HepG2 (cell line): ENCODE data around the gene VAT1L. TPM values are rescaled to one million over a fixed set of nuclear protein-coding genes. Genes with fewer than 3 reads are reported as not detected.

Experiments used
- ATAC-seq: fragments of 200-7000 bp; cut with Tn5 transposase; 3 replicates; pipeline ENCODE4 v1.9.1; 2020; ENCODE audit warnings: mild to moderate bottlenecking, moderate library complexity
- BruUV-seq: library from RNA; stranded (reverse); fragments of 400-500 nt; replicated peaks from 2 replicates; lab custom pipeline; 2021; lab: Mats Ljungman, UMichigan
- CTCF ChIA-PET: fragments of 300-600 bp; formaldehyde crosslinking; extraction: SDS; loops from one replicate; lab custom pipeline; 2021; ENCODE audit warnings: low total read pairs, inconsistent platforms, low intra/inter-chr PET ratio; lab: Yijun Ruan, JAX
- POLR2A ChIA-PET: fragments of 350-600 bp; sonication (Branson Sonifier 250); formaldehyde crosslinking; loops from one replicate; lab custom pipeline; 2020; ENCODE audit warnings: antibody characterized with exemption, inconsistent platforms; lab: Yijun Ruan, JAX
- DNase-seq: peaks from one replicate; pipeline ENCODE4 v3.0.0-alpha.2; 2015; ENCODE audit warnings: low spot score
- FAIRE-seq: peaks from 3 replicates; lab custom pipeline; 2011; peaks lifted over from hg19 to GRCh38; lab: Jason Lieb, UNC
- H2AFZ ChIP-seq: one replicate; pipeline ENCODE4 v1.6.1; 2011; ENCODE audit warnings: low read length, inconsistent platforms
- H3K27ac ChIP-seq: fragments of 300-600 bp; 3 replicates; pipeline ENCODE4 v1.8.0; 2011; ENCODE audit warnings: mixed run types, mild to moderate bottlenecking, mixed read lengths, low read length, inconsistent platforms; ENCODE audit not compliant: insufficient read depth; ENCODE audit errors: extremely low read length
- H3K27me3 ChIP-seq, 2 experiments: fragments of 200-600 bp in 1 of 2; 2 replicates in 1 of 2; 3 replicates in 1 of 2; pipeline versions ENCODE4 v1.6.0 to v1.8.0; 2011; ENCODE audit warnings: low read length in 2 of 2, mild to moderate bottlenecking in 2 of 2, moderate library complexity in 2 of 2, inconsistent platforms in 1 of 2; ENCODE audit not compliant: insufficient read depth in 2 of 2, control insufficient read depth in 1 of 2
- H3K36me3 ChIP-seq, 2 experiments: fragments of 200-600 bp in 1 of 2; replicated peaks in 1 of 2; 2 replicates in 1 of 2; 3 replicates in 1 of 2; pipeline versions ENCODE4 v1.5.1 to v1.8.0; 2011; ENCODE audit warnings: low read length in 2 of 2, inconsistent platforms in 1 of 2; ENCODE audit not compliant: insufficient read depth in 2 of 2, control insufficient read depth in 1 of 2
- H3K4me1 ChIP-seq: 2 replicates; pipeline ENCODE4 v1.5.1; 2012; ENCODE audit warnings: low read length, inconsistent platforms; ENCODE audit not compliant: insufficient read depth
- H3K4me2 ChIP-seq: 2 replicates; pipeline ENCODE4 v1.6.0; 2011; ENCODE audit warnings: low read depth, low read length, inconsistent platforms
- H3K4me3 ChIP-seq, 3 experiments: fragments of 200-600 bp in 1 of 3; sonication (generic), shearing (Covaris generic) in 1 of 3; replicated peaks in 1 of 3; 2 replicates each; pipeline ENCODE4 v1.5.1; 2011 to 2016; ENCODE audit warnings: low read length in 3 of 3, inconsistent platforms in 2 of 3, low read depth in 2 of 3, mild to moderate bottlenecking in 2 of 3, control low read depth in 1 of 3, mixed read lengths in 1 of 3; ENCODE audit not compliant: insufficient read depth in 1 of 3
- H3K79me2 ChIP-seq: one replicate; pipeline ENCODE4 v1.6.1; 2011; ENCODE audit warnings: low read length, inconsistent platforms; ENCODE audit not compliant: insufficient read depth
- H3K9ac ChIP-seq: 2 replicates; pipeline ENCODE4 v1.6.0; 2011; ENCODE audit warnings: mild to moderate bottlenecking, low read depth, low read length, inconsistent platforms; ENCODE audit not compliant: insufficient read depth
- H3K9me3 ChIP-seq: 2 replicates; pipeline ENCODE4 v1.5.1; 2012; ENCODE audit warnings: mild to moderate bottlenecking, low read length
- H4K20me1 ChIP-seq: 2 replicates; pipeline ENCODE4 v1.6.0; 2011; ENCODE audit warnings: inconsistent platforms, mild to moderate bottlenecking, low read length, moderate library complexity; ENCODE audit not compliant: insufficient read depth
- CCAR2 ChIP-seq: fragments of 200-400 bp; formaldehyde crosslinking; optimal IDR thresholded peaks from 2 replicates; pipeline ENCODE3; 2018; ENCODE audit warnings: low read depth, mild to moderate bottlenecking, low read length, moderate library complexity
- CREB3 ChIP-seq: sonication (generic); formaldehyde crosslinking; IDR thresholded peaks from 2 replicates; pipeline ENCODE4 v1.5.0; 2020; ENCODE audit warnings: missing genetic modification reagents
- FOXP1 ChIP-seq, 2 experiments: fragments of 450-650 bp in 1 of 2; IDR thresholded peaks; 2 replicates each; pipeline ENCODE4 v1.6.1; 2017 to 2018; ENCODE audit warnings: antibody characterized with exemption in 1 of 2
- HOXA3 ChIP-seq: sonication (generic); formaldehyde crosslinking; IDR thresholded peaks from 2 replicates; pipeline ENCODE4 v1.5.0; 2020; ENCODE audit warnings: missing genetic modification reagents
- KLF12 ChIP-seq: sonication (generic); formaldehyde crosslinking; IDR thresholded peaks from 2 replicates; pipeline ENCODE4 v1.4.0; 2020; ENCODE audit warnings: missing genetic modification reagents, borderline replicate concordance
- NCOA2 ChIP-seq: sonication (generic); formaldehyde crosslinking; IDR thresholded peaks from 2 replicates; pipeline ENCODE4 v1.8.0; 2022; ENCODE audit warnings: inconsistent platforms
- NFIB ChIP-seq: sonication (generic); formaldehyde crosslinking; IDR thresholded peaks from 2 replicates; pipeline ENCODE4 v1.9.0; 2021; ENCODE audit warnings: missing genetic modification reagents, mild to moderate bottlenecking, borderline replicate concordance
- SOX6 ChIP-seq, 2 experiments: fragments of 450-650 bp in 1 of 2; sonication (generic) in 1 of 2; formaldehyde crosslinking in 1 of 2; IDR thresholded peaks; 2 replicates each; pipeline versions ENCODE4 v1.4.0 to v1.6.1; 2017 to 2020; ENCODE audit warnings: antibody characterized with exemption in 1 of 2, mild to moderate bottlenecking in 1 of 2, missing genetic modification reagents in 1 of 2
- ZNF616 ChIP-seq: sonication (generic); formaldehyde crosslinking; IDR thresholded peaks from 2 replicates; pipeline ENCODE4 v1.5.0; 2020; ENCODE audit warnings: low read depth, mild to moderate bottlenecking, missing genetic modification reagents
- ZNF746 ChIP-seq: sonication (generic); formaldehyde crosslinking; IDR thresholded peaks from 2 replicates; pipeline ENCODE4 v1.8.0; 2022; ENCODE audit warnings: mild to moderate bottlenecking, missing genetic modification reagents
- ZNF766 ChIP-seq: sonication (generic); formaldehyde crosslinking; IDR thresholded peaks from 2 replicates; pipeline ENCODE4 v1.5.0; 2020; ENCODE audit warnings: missing genetic modification reagents, borderline replicate concordance
- WGBS: methylation state at CpG from one replicate; pipeline ENCODE4 v1.1.6; 2017; ENCODE audit warnings: low lambda C conversion rate; 5-methylcytosine and 5-hydroxymethylcytosine counted together
- in situ Hi-C: cut with HindIII; loops from 2 replicates; pipeline ENCODE4 v1.10.0; 2017; ENCODE audit warnings: low pct_unique_long_range_greater_than_20kb; ENCODE audit not compliant: extremely low pct_ligation_motif_present
- intact Hi-C: fragments of 100-400 bp; cut with micrococcal nuclease; formaldehyde crosslinking; loops from one replicate; pipeline ENCODE4 v1.10.0; 2022; ENCODE audit not compliant: unreplicated experiment
- polyA plus RNA-seq, 8 experiments: library from polyadenylated mRNA; depleted of rRNA in 3 of 8; stranded (reverse) in 7 of 8; unstranded in 1 of 8; fragments of >200 nt; fragmentation: Illumina TruSeq in 4 of 8; extraction: Trizol in 4 of 8; gene quantifications; 2 replicates each; pipeline versions ENCODE4 v1.2.1 to v1.2.3, GENCODE V29; 2011 to 2016; ENCODE audit warnings: low read depth in 4 of 8, missing spikeins in 1 of 8, mixed read lengths in 1 of 8; ENCODE audit not compliant: insufficient read depth in 1 of 8
- total RNA-seq, 5 experiments: library from RNA; depleted of rRNA; stranded (reverse); fragments of >200 nt; fragmentation: Illumina TruSeq; extraction: Trizol; gene quantifications; 2 replicates each; pipeline ENCODE4 v1.2.3, GENCODE V29; 2016; ENCODE audit warnings: low read depth in 1 of 5

Gene VAT1L
- total and polyA plus RNA-seq, 2 of the 13 experiments (the other 11 are each of a cell fraction or from before 2014, with no cell fraction given): not detected

- H4K20me1 ChIP-seq: no peaks in the 10 kb centered on the region
- in situ Hi-C loops: no loop called here
- H3K27me3 ChIP-seq: no peaks in the 10 kb centered on the region
- intact Hi-C loops: loop anchor here (2.0 kb wide), 1 partner anchor 28 kb away; no protein-coding TSS in a partner anchor
- ChIA-PET POLR2A (interaction anchor here (2.7 kb wide), 1 partner anchor 27 kb away, joined by 16 read pairs; the partner anchor contains the start of gene NUDT7), CTCF (no interaction called here)
- H3K4me2 ChIP-seq: no peak overlapping the region
- no peak overlapping the region for H3K4me3 ChIP-seq
- BruUV-seq: no TSS peak
- DNase-seq: no peak
- H3K27ac ChIP-seq: peak overlapping the region; percentile 78
- WGBS: 92% methylated on average over 7 of the region's 7 CpGs
- no peaks in the 10 kb centered on the region for H3K9me3 ChIP-seq
- H3K79me2 ChIP-seq: no peaks in the 10 kb centered on the region
- H3K36me3 ChIP-seq: no peaks in the 10 kb centered on the region
- FAIRE-seq: no peak
- H3K4me1 ChIP-seq: peaks cover 37% of the 10 kb centered on the region
- H2AFZ ChIP-seq: no peak overlapping the region
- TF ChIP-seq FOXP1 (IDR thresholded peaks at IDR 0.05): no peak
- no peak for TF ChIP-seq FOXP1 (CRISPR knock-in tag; IDR thresholded peaks at IDR 0.05)
- no peak for TF ChIP-seq CREB3
- no peak for TF ChIP-seq ZNF616 (CRISPR knock-in tag)
- TF ChIP-seq KLF12 (CRISPR knock-in tag): 0 out of 2 replicates have a peak, but pooled peaks have one; percentile 31
- TF ChIP-seq NCOA2 (CRISPR knock-in tag): no peak
- TF ChIP-seq NFIB (CRISPR knock-in tag): no peak
- 0 out of 2 replicates have a peak, but pooled peaks have one; percentile 15 for TF ChIP-seq HOXA3 (CRISPR knock-in tag)
- no peak for TF ChIP-seq ZNF766 (CRISPR knock-in tag)
- no peak for TF ChIP-seq CCAR2
- no peak for TF ChIP-seq ZNF746
- TF ChIP-seq SOX6 (IDR thresholded peaks at IDR 0.05): no peak
- TF ChIP-seq SOX6 (CRISPR knock-in tag; IDR thresholded peaks at IDR 0.05): no peak
- no peak overlapping the region for H3K9ac ChIP-seq
- ATAC-seq: no peak
Measured at GRCh38 chr16:77748421-77749005, 39.9 kb upstream of the VAT1L start.
